T-cell (primary cell): Measurements from ENCODE around the gene MSH3. TPM values are rescaled to one million over a fixed set of nuclear protein-coding genes. Genes with fewer than 3 reads are reported as not detected.
"Not testable (repeated sequence)": the region's sequence is repeated elsewhere in the genome, so short reads cannot be mapped to it uniquely, and the experiment has no call there.

Source experiments
- ATAC-seq, 4 experiments: fragments of 200-7000 bp in 3 of 4; fragments of 150-1000 bp in 1 of 4; cut with Tn5 transposase; replicated peaks in 1 of 4; 1 replicate in 3 of 4; 2 replicates in 1 of 4; pipeline ENCODE4 v1.10.0; 2021; ENCODE audit warnings: moderate library complexity in 3 of 4, mild to moderate bottlenecking in 2 of 4, moderate number of reproducible peaks in 1 of 4
- CTCF ChIA-PET, 2 donors: fragments of 300-600 bp; sonication (Branson Sonifier 250); formaldehyde crosslinking; loops; one replicate each; lab custom pipeline; 2022; ENCODE audit warnings: antibody characterized with exemption in 2 of 2; lab: Charles Lee
- POLR2A ChIA-PET, 2 donors: fragments of 300-600 bp; sonication (Branson Sonifier 250); formaldehyde crosslinking; loops; one replicate each; lab custom pipeline; 2022; ENCODE audit warnings: antibody characterized with exemption in 2 of 2; lab: Charles Lee
- DNase-seq, 35 experiments: peaks; one replicate each; pipeline versions ENCODE4 v3.0.0 to v3.0.0-alpha.2; 2013 to 2023
- H3K27ac ChIP-seq: one replicate; pipeline ENCODE4 v1.5.1; 2013; ENCODE audit warnings: low read length
- H3K27me3 ChIP-seq, 2 experiments: replicated peaks in 1 of 2; 1 replicate in 1 of 2; 2 replicates in 1 of 2; pipeline versions ENCODE4 v1.6.1 to v1.7.0; 2013; ENCODE audit warnings: low read length in 1 of 2, mixed read lengths in 1 of 2; ENCODE audit not compliant: control insufficient read depth in 2 of 2, insufficient read depth in 2 of 2; ENCODE audit errors: extremely low read depth in 1 of 2
- H3K36me3 ChIP-seq, 2 donors: 1 replicate in 1 of 2; 2 replicates in 1 of 2; pipeline versions ENCODE4 v1.6.1 to v1.7.0; 2013; ENCODE audit warnings: low read length in 1 of 2; ENCODE audit not compliant: control insufficient read depth in 2 of 2, insufficient read depth in 1 of 2; ENCODE audit errors: extremely low read depth in 1 of 2
- H3K4me1 ChIP-seq, 2 experiments: 1 replicate in 1 of 2; 2 replicates in 1 of 2; pipeline versions ENCODE4 v1.6.1 to v1.7.0; 2013; ENCODE audit warnings: low read length in 2 of 2, mixed read lengths in 1 of 2; ENCODE audit not compliant: insufficient read depth in 2 of 2, control insufficient read depth in 1 of 2; ENCODE audit errors: extremely low read depth in 1 of 2
- H3K4me3 ChIP-seq, 2 donors: 1 replicate in 1 of 2; 2 replicates in 1 of 2; pipeline versions ENCODE4 v1.5.1 to v1.7.0; 2013; ENCODE audit warnings: mild to moderate bottlenecking in 2 of 2, low read length in 1 of 2, moderate library complexity in 1 of 2; ENCODE audit not compliant: control insufficient read depth in 1 of 2; ENCODE audit errors: extremely low read depth in 1 of 2
- H3K9me3 ChIP-seq: 2 replicates; pipeline ENCODE4 v1.7.0; 2013
- H3K27ac Mint-ChIP-seq, 2 donors: one replicate each; pipeline ENCODE4 v1.8.0; 2020 to 2021; ENCODE audit warnings: mild to moderate bottlenecking in 2 of 2, mixed read lengths in 2 of 2
- H3K27me3 Mint-ChIP-seq, 2 donors: one replicate each; pipeline ENCODE4 v1.8.0; 2021 to 2022; ENCODE audit warnings: mixed read lengths in 2 of 2
- H3K36me3 Mint-ChIP-seq: one replicate; pipeline ENCODE4 v1.8.0; 2021; ENCODE audit warnings: mixed read lengths
- H3K4me1 Mint-ChIP-seq, 3 donors: one replicate each; pipeline ENCODE4 v1.8.0; 2020 to 2022; ENCODE audit warnings: mixed read lengths in 3 of 3, mild to moderate bottlenecking in 1 of 3
- H3K4me3 Mint-ChIP-seq, 3 donors: one replicate each; pipeline ENCODE4 v1.8.0; 2020 to 2022; ENCODE audit warnings: mild to moderate bottlenecking in 3 of 3, mixed read lengths in 3 of 3, moderate library complexity in 3 of 3
- H3K9me3 Mint-ChIP-seq, 3 donors: one replicate each; pipeline ENCODE4 v1.8.0; 2020 to 2022; ENCODE audit warnings: mixed read lengths in 3 of 3
- WGBS: methylation state at CpG from one replicate; pipeline ENCODE4 v1.1.5; 2013; ENCODE audit warnings: missing lambda C conversion rate; ENCODE audit not compliant: insufficient coverage; 5-methylcytosine and 5-hydroxymethylcytosine counted together
- total RNA-seq, 35 experiments: library from RNA in 6 of 35; stranded (reverse) in 6 of 35; fragments of 120-200 nt in 1 of 35; gene quantifications; one replicate each; pipeline versions ENCODE4 v1.2.1 to v1.2.4 and lab custom pipeline; 2013 to 2026

MSH3 gene
- total RNA-seq, 5 donors from 2014 or later (not counting 1 experiment from before 2014, with no cell fraction given) = 10.8 to 20.8 (median 16.3) TPM

DNA sequence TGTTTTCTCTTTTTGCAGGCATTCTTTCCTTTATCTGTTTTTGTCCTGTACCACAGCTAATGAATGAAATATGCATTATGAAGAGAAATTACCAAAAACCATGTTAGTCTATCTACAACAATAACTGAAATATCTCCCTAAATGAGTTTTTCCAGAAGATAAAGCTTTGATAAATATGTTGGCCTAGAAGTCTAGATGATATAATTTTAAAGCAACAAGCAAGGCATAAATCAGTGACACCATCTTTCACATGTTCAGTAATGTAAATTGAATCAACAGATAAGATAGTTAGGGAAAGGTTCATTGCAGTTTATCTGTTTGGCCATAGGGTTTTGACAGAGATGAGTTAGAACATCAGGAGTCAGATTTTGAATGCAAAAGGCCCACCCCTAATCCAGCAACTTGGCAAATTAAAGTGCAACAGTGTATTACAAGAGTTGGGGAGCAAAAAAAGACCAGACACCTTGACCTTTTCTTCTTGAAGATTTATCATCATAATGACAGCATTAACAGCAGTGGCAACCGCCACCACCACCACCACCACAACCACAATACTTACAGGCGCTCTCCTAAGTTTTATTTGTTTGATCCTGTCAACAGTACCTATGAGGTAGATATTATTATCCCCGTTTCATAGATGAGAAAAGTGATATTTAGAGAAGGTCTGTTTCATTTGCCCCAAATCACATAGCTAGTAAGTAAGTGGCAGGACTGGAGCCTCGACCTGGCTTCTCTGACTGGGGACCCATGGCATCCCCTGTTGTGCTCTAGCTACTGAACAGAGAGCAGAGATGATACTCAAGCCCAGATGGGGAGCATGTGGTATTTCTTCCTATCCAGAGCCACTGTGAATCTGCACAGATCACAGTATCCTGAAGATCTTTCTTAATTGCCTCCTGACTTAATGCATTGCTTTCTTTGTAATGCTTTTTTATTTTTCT, 123.2 kb downstream of the MSH3 start:
- Histone ChIP-seq H3K4me3 (no peak overlapping the region), H3K36me3 (peaks cover 3 to 9% of the 10 kb centered on the region in 2 donors), H3K27me3 (no peaks in the 10 kb centered on the region), H3K4me1 (peaks cover 0 to 4% of the 10 kb centered on the region in 2 experiments), H3K9me3 (no peaks in the 10 kb centered on the region), H3K27ac (no peak overlapping the region)
- H3K36me3 Mint-ChIP-seq = peaks cover 53% of the 10 kb centered on the region
- POLR2A ChIA-PET = interaction anchor here in 1 of 2 donors (0.5 kb wide), 1 partner anchor 12 kb away, joined by 9 read pairs; no protein-coding TSS in a partner anchor
- ATAC-seq (peak in 1 of 4 experiments; percentile 47), DNase-seq (peak in 6 of 35 experiments; percentile 2 to 30 (median 14))
- CTCF ChIA-PET = interaction anchor here in 1 of 2 donors (0.7 kb wide), 1 partner anchor 1481 kb away, joined by 3 read pairs; no protein-coding TSS in a partner anchor
- no peaks in the 10 kb centered on the region for H3K27me3 Mint-ChIP-seq
- no CpG with 5 or more reads among the region's 4 CpGs for WGBS
- H3K9me3 Mint-ChIP-seq = no peaks in the 10 kb centered on the region
- peak overlapping the region; percentile 4 to 41 for H3K27ac Mint-ChIP-seq
- H3K4me1 Mint-ChIP-seq = peaks cover 8 to 11% (median 11%) of the 10 kb centered on the region in 3 donors
- no peak overlapping the region for H3K4me3 Mint-ChIP-seq

DNA sequence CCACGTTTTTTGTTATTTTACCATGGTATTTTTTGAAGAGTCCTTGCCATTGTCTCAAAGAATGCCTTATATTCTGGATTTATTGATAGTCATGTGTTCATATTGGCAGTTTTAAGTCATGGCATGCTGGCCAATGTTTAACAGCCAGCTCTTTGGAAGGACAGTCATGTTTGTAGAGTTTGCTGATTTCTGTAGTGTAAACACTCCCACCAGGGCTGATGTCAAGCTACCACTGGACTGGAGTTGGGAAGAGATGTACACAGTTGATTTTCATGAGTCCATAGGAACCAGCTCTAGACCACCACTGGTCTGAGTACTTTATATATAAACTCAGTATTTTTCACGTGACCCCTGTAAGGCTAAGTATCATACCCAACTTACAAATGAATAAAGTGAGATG, 125.6 kb downstream of the MSH3 start:
- Mint-ChIP-seq H3K36me3 (peaks cover 49% of the 10 kb centered on the region), H3K4me3 (no peak overlapping the region), H3K27ac (no peak overlapping the region), H3K4me1 (peaks cover 8 to 11% (median 11%) of the 10 kb centered on the region in 3 donors), H3K27me3 (no peaks in the 10 kb centered on the region), H3K9me3 (no peaks in the 10 kb centered on the region)
- WGBS = 100% methylated on average over 1 of the region's 2 CpGs
- Histone ChIP-seq H3K27me3 (no peaks in the 10 kb centered on the region), H3K9me3 (no peaks in the 10 kb centered on the region), H3K4me1 (peaks cover 0 to 4% of the 10 kb centered on the region in 2 experiments), H3K4me3 (no peak overlapping the region), H3K27ac (no peak overlapping the region), H3K36me3 (peaks cover 0 to 13% of the 10 kb centered on the region in 2 donors)
- DNase-seq (no peak), ATAC-seq (no peak)
- POLR2A ChIA-PET = interaction anchor here in 1 of 2 donors (0.7 kb wide), 1 partner anchor 1689 kb away, joined by 5 read pairs; no protein-coding TSS in a partner anchor
- CTCF ChIA-PET = no interaction called here

DNA sequence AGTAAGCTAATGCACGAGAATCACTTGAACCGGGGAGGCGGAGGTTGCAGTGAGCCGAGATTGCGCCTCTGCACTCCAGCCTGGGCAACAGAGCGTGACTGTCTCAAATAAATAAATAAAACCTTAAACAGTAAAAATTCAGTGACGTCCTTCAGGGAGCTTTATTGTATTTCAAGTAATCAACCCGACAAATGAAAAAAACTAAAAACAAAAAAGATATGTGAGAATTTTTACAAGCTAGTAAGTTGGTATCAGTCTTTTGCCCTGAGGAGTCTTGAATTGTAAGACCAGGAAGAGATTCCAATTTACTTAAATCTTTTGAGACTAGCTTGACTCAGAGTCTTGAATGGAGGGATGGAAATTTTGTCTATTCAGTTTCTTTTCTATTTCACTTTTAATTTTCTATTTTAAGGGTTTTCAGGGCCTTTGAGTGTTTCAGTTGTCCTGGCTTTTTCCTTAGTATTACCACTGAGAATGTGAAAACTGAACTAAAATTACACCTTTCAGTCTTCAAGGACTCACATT, 126.4 kb downstream of the MSH3 start:
- Histone ChIP-seq H3K9me3 (no peaks in the 10 kb centered on the region), H3K4me1 (peaks cover 0 to 4% of the 10 kb centered on the region in 2 experiments), H3K27me3 (no peaks in the 10 kb centered on the region), H3K4me3 (no peak overlapping the region), H3K27ac (no peak overlapping the region), H3K36me3 (peaks cover 0 to 13% of the 10 kb centered on the region in 2 donors)
- ChIA-PET POLR2A (no interaction called here), CTCF (interaction anchor here in 1 of 2 donors (0.5 kb wide), 1 partner anchor 227 kb away, joined by 4 read pairs; no protein-coding TSS in a partner anchor)
- Mint-ChIP-seq H3K27me3 (no peaks in the 10 kb centered on the region), H3K4me1 (peaks cover 8 to 11% (median 11%) of the 10 kb centered on the region in 3 donors), H3K27ac (no peak overlapping the region), H3K36me3 (peaks cover 54% of the 10 kb centered on the region), H3K9me3 (no peaks in the 10 kb centered on the region), H3K4me3 (no peak overlapping the region)
- ATAC-seq = no peak
- no peak for DNase-seq
- WGBS = no CpG with 5 or more reads among the region's 8 CpGs

DNA sequence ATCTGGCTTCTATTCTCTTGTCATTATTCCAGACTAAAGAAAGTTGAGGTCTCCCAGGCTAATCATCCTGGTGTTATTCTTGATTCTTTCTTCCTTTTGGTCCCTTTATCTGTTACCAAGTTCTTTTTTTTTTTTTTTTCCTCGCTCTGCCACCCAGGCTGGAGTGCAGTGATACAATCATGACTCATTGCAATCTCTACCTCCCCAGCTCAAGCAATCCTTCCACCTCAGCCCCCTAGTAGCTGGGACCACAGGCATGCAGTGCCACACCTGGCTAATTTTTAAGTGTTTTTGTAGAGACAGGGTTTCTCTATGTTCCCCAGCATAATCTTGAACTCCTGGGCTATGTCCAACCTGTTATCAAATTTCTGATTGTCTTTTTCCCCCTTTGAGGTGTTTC, 126.9 kb downstream of the MSH3 start:
- DNase-seq (no peak), ATAC-seq (no peak)
- no peaks in the 10 kb centered on the region for H3K27me3 Mint-ChIP-seq
- Histone ChIP-seq H3K4me3 (no peak overlapping the region), H3K9me3 (no peaks in the 10 kb centered on the region), H3K4me1 (peaks cover 0 to 4% of the 10 kb centered on the region in 2 experiments), H3K27me3 (no peaks in the 10 kb centered on the region), H3K27ac (no peak overlapping the region), H3K36me3 (peaks cover 0 to 11% of the 10 kb centered on the region in 2 donors)
- ChIA-PET CTCF (interaction anchor here in 1 of 2 donors (0.5 kb wide), 1 partner anchor 226 kb away, joined by 4 read pairs; no protein-coding TSS in a partner anchor), POLR2A (no interaction called here)
- WGBS = no CpG with 5 or more reads among the region's 1 CpG
- peaks cover 54% of the 10 kb centered on the region for H3K36me3 Mint-ChIP-seq
- no peak overlapping the region for H3K27ac Mint-ChIP-seq
- peaks cover 8 to 11% (median 11%) of the 10 kb centered on the region in 3 donors for H3K4me1 Mint-ChIP-seq
- H3K9me3 Mint-ChIP-seq = no peaks in the 10 kb centered on the region
- no peak overlapping the region for H3K4me3 Mint-ChIP-seq

DNA sequence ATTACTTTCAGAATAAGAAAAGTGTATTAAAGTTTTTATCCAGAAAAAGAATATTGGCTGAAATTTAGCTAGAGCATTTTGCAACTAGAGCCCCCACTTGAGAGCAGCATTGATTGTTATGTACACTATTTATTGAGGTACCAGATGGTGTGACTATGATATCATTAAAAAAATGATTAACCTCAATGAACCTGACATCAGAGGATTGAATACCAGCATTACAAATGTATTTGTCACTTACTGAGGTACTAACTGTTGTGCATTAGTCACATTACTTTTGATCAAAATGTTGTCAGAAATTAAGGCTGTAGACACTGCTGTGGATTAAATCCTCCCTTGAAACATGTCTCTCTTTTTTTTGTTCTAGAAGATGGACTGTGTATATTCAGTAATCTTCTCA, 128.2 kb downstream of the MSH3 start:
- peaks cover 52% of the 10 kb centered on the region for H3K36me3 Mint-ChIP-seq
- Histone ChIP-seq H3K27me3 (no peaks in the 10 kb centered on the region), H3K9me3 (no peaks in the 10 kb centered on the region), H3K4me1 (peaks cover 0 to 4% of the 10 kb centered on the region in 2 experiments), H3K27ac (no peak overlapping the region), H3K36me3 (peaks cover 0 to 13% of the 10 kb centered on the region in 2 donors), H3K4me3 (no peak overlapping the region)
- H3K9me3 Mint-ChIP-seq = no peaks in the 10 kb centered on the region
- H3K4me1 Mint-ChIP-seq = peaks cover 5 to 7% (median 7%) of the 10 kb centered on the region in 3 donors
- H3K27ac Mint-ChIP-seq = no peak overlapping the region
- ATAC-seq (no peak), DNase-seq (no peak)
- no peak overlapping the region for H3K4me3 Mint-ChIP-seq
- POLR2A ChIA-PET = no interaction called here
- CTCF ChIA-PET = no interaction called here
- no peaks in the 10 kb centered on the region for H3K27me3 Mint-ChIP-seq

DNA sequence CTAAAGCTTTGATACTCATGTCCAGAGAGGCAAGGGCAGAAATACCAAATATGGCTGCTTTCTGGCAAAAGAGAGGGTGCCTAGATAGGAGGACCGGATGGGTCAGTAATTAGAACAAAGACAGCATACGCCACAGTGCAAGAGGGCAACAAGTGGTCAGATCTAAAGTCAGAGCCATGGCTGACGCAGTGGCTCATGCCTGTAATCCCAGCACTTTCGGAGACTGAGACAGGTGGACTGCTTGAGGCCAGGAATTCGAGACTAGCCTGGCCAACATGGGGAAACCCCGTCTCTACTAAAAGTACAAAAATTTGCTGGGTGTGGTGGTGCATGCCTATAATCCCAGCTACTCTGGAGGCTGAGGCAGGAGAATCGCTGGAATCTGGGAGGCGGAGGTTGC, 129.3 kb downstream of the MSH3 start:
- DNase-seq, CTCF ChIA-PET, POLR2A ChIA-PET, H3K27me3 Mint-ChIP-seq, H3K9me3 ChIP-seq, H3K4me1 Mint-ChIP-seq, ATAC-seq, H3K27ac ChIP-seq, H3K4me3 Mint-ChIP-seq, H3K9me3 Mint-ChIP-seq, H3K4me1 ChIP-seq, H3K4me3 ChIP-seq, H3K27me3 ChIP-seq, H3K27ac Mint-ChIP-seq: not testable (repeated sequence)
- H3K36me3 Mint-ChIP-seq = peaks cover 41% of the 10 kb centered on the region
- 100% methylated on average over 3 of the region's 8 CpGs for WGBS
- peaks cover 0 to 15% of the 10 kb centered on the region in 2 donors for H3K36me3 ChIP-seq
